ENCODE measurements around the gene REV1.
"Not testable (repeated sequence)": the region's sequence is repeated elsewhere in the genome, so short reads cannot be mapped to it uniquely, and the experiment has no call there.

Gene REV1

DNA sequence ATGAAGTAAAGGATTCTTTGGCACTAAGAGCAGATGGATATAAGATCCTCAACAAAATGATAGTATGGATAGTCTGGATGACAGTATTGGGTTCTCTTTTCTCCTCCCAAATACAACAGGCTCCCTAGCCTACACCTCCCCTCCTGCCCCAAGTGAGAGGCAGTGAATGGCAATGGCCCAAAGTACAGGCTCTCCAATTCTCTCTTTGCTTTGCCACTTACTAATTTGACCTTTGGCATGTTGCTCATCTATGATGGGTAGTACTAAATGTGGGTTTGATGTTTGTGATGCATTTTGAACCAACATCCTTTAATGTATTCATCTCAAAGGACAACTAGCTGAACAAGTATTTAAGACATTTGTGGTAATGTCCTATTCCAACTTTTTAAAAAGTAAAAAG, 86.7 kb downstream of the REV1 start:
- DNase-seq (ENCODE audit: low read depth): no peak

- DNase-seq (ENCODE audit: low read depth): no peak
These were observed 88.0 kb downstream of the REV1 start for GRCh38 chr2:99401841-99402240.

DNA sequence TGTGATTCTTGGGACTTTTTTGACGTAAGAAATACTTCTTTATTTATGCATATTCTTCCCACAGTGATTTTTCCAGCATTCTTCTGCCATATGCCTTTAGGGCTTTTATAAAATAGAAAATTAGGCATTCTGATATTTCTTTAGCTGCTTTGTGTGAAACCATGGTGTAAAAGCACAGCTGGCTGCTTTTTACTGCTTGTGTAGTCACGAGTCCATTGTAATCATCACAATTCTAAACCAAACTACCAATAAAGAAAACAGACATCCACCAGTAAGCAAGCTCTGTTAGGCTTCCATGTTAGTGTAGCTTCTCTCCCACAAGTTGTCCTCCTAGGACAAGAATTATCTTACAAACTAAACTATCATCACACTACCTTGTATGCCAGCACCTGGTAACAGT, 90.0 kb downstream of the REV1 start:
- DNase-seq (ENCODE audit: low read depth): no peak

- no peak for DNase-seq (ENCODE audit: low read depth)
These were observed 90.8 kb downstream of the REV1 start for GRCh38 chr2:99399063-99399462.

DNA sequence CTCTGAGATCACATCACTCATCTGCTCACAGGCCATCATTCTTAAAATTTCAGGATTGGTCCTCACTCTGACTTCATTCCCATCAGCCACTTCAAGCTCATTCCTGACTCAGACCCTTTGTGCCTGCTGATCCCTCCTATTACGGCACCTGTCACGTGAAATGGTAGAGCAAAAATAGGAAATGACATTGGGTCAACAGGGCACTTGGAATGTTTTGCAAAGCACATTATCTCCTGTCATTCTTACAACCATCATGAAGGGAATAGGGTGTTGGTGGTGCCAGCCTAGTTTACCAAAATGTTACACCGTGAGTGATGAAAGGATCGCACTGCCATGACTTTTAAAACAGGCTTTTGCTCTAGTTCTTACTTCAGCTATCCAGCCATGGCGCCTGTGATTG, 91.5 kb downstream of the REV1 start:
- DNase-seq (ENCODE audit: low read depth): no peak

- DNase-seq (ENCODE audit: low read depth): no peak
These were observed 92.4 kb downstream of the REV1 start for GRCh38 chr2:99397266-99397920.

DNA sequence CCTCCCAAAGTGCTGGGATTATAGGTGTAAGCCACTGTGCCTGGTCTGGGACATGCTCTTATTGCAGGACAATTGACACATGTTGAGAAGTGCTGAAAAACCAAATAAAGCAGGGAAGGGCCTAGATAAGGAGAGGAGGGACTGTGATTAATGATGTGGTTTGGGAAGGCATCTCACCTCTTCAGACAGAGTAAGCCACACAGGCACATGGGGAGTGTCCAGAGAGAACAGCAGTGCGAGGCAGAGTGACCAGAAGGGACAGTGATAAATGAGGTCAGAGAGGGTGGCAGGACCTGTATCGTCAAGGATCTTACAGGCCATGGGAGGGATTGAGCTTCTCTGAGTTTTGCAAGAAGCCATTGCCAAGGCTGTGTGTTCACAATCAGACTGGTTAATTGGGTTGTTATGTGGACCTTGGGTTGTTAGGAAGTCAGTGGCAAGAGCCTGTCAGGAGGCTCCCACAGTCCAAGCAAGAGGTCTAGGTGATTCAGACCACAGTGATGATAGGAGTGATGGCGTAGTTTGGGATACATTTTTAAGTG, 94.2 kb downstream of the REV1 start:
- no peak for DNase-seq (ENCODE audit: low read depth)

GRCh38 chr2:99389946-99390345, 99.9 kb downstream of the REV1 start:
- no peak for DNase-seq (ENCODE audit: low read depth)

DNA sequence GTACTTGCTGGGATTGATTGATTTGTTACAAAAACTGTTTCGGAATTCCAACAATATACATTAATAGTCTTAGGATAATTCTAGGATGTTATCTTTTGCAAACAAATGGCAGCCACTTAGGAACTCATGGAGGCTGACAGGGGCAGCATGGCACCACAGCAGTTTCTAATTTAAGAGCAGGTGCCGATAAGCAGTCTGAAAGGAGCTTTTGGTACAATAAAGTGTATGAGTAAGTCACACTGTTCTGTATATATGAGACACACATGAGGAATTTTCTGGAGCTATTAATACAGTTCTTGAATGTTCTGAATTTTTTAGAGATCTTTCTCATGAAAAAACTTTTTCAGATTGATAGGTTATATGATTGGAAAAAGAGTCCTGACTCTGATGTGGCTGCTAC, 100.4 kb downstream of the REV1 start:
- no peak for DNase-seq (ENCODE audit: low read depth)

GRCh38 chr2:99388892-99389291, 100.9 kb downstream of the REV1 start:
- DNase-seq (ENCODE audit: low read depth): no peak

- no peak for DNase-seq (ENCODE audit: low read depth)
These were observed 103.8 kb downstream of the REV1 start for GRCh38 chr2:99386011-99386410.

DNA sequence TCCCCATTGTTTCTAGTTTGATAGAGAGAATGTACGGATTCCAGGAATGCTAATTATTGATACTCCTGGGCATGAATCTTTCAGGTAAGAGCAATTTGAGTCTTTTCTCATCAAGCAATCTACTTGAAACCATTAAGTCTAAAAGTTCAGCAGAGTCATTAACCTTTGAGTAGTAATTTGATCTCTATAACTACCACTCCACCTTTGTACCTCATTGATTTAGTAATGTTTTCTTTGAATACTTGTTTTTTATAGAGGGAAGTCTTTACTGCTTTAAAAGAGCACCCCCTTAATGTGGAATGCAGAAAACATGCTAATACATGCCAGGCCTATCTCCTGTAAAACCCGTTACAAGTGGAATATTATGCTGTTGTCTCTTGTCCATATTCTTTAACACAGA, 107.7 kb downstream of the REV1 start:
- DNase-seq (ENCODE audit: low read depth): no peak

DNA sequence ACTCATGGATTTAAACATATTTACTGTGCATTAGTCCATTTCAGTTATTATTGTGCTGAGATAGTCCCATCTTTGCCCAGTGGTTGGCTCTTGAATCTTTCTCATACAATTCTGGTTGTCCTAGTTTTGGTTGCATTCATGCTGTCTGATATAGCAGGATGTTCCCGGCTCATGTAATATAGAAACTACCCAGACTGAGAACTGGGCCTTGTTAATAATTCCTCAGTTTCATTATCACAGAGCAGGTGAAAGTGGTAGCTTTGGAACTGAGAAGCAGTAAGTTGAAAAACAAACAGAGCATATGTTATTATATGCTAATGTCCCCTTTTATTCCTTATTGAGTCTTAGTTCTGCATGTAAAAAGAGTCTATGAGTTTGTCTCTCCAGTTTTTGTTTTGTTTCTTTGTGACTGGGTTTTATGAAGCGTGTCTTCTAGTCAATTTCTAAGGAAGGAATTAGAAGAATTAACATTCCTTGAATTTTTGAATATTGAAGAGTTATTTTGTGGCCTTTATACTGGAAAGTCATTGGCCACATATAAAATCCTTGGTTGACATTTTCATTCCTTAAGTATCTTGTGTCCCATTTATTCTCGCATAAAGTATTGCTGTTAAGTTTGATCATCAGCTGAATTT, 109.3 kb downstream of the REV1 start:
- no peak for DNase-seq (ENCODE audit: low read depth)

DNA sequence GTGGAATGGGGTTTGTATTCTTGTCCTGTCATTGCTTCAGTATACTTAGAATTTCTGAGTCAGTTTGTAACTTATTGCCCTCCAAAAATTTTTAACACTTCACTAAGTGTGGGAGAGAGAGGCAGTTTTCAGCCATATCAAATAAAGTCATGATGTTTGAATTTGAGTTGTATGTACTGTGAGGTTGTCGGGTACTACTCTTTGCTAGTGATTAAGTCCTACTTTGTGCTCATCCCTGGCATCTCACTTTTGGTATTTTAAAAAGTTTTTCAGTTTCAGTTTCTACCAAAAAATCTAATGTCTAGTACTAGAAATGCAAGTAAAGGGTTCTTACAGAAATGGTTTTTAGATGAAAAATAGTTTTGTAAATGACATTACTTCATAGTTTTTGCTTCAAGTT, 111.9 kb downstream of the REV1 start:
- no peak for DNase-seq (ENCODE audit: low read depth)

GRCh38 chr2:99376254-99376864, 113.5 kb downstream of the REV1 start:
- no peak for DNase-seq (ENCODE audit: low read depth)

DNA sequence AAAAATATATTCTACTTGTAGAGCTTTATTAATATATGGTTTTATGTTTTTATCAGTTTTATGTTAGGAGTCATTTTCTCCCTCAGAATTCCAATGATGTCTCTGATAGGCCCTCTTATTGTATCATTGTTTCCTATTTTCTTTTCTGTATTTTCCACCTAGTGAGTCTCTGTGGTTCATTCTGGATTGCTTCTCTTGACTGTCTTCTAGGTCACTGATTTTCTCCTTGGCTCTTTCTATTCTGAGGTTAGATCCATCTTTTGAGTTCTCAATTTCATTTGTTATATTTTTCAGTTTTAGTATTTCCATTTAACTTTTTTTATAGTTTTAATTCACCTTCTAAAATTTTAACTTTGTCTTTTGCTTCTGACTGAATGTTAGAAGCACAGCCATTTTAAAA, 115.1 kb downstream of the REV1 start:
- no peak for DNase-seq (ENCODE audit: low read depth)

DNA sequence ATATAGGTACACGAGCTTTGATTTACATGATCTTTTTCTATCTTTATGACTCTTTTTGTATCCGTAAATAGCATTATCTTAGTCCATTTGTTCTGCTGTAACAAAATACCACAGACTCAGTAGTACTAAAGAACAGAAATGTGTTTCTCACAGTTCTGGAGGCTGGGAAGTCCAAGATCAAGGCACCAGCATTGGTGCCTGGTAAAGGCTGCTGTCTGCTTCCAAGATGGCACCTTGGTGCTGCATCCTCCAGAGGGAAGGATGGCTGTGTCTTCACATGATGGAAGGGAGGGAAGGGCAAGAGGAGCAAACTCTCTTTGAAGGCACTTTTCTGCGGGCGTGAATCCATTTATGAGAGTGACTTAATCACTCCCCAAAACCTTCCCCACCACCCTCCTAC, 116.7 kb downstream of the REV1 start:
- no peak for DNase-seq (ENCODE audit: low read depth)

- not testable (repeated sequence) for DNase-seq (ENCODE audit: low read depth)
These were observed 121.0 kb downstream of the REV1 start for GRCh38 chr2:99368854-99369253.

DNA sequence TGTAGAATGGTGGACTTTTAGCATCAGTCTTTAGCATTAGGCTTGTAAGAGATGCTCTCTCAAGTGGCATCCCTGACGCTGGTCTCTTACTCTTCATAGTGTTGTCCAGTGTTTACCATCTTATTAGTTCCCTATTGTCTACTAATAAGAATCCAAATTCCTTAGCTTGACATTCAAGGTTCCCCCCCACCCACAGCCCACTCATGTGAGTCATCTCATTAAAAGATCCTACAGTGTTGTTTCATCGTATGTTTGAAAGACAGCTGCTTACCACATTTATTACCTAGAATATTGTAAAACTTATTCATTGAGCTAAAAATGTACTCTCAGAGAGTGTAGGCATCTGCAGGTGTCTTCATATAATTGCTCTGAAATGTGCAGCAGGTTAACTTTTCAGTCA, 124.2 kb downstream of the REV1 start:
- no peak for DNase-seq (ENCODE audit: low read depth)

DNA sequence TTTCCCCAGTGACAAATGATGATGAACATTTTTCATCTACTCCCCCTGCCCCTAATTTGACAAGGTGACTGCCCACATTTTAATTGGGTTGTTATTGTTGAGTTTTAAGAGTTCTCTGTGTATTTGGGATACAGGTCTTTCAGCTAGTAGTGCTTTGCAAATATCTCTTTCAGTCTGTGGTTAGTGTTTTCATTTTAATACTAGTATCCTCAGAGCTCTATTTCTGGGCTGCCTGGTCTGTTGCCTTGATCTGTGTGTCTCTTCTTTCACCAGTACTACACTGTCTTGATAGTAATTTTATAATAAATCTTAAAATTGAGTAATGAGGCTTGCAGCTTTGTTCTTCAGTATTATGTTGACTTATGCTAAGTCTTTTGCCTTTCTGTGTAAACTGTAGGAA, 133.0 kb downstream of the REV1 start:
- no peak for DNase-seq (ENCODE audit: low read depth)

DNA sequence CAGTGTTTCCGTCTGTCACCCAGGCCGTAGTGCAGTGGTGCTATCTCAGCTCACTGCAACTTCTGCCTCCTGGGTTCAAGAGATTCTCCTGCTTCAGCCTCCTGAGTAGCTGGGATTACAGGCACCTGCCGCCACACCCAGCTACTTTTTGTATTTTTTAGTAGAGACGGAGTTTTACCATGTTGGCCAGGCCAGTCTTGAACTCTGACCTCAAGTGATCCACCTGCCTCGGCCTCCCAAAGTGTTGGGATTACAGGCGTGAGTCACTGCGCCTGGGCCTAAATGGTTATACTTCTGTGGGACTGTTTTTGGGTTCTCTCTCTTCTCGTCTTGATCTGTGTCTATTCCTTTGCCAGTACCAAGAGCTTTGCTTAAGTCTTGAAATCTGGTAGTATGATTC, 135.0 kb downstream of the REV1 start:
- not testable (repeated sequence) for DNase-seq (ENCODE audit: low read depth)

- no peak for DNase-seq (ENCODE audit: low read depth)
These were observed 135.7 kb downstream of the REV1 start for GRCh38 chr2:99354070-99354469.
